ENCODE data around the gene ITGB8.

DNA sequence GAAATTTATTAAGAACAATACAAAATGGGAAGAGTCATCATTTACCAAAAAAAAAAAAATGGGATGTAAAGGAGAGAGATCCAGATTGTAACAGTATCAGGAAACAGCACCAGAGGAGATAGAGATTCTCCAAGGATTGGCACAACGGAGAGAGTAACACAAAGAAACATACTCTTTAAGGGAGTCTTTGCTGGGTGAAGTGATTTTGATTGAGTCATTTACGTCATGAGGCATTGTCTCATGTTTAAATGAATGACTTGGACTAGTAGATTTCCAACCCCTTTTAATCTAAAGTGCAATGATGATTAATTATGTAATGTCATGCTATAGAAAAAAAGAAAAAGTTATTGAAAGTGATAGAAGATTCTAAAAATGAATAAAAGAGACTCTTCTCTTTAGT lies 68.8 kb downstream of the ITGB8 start:
- TF ChIP-seq, protein P1, sequence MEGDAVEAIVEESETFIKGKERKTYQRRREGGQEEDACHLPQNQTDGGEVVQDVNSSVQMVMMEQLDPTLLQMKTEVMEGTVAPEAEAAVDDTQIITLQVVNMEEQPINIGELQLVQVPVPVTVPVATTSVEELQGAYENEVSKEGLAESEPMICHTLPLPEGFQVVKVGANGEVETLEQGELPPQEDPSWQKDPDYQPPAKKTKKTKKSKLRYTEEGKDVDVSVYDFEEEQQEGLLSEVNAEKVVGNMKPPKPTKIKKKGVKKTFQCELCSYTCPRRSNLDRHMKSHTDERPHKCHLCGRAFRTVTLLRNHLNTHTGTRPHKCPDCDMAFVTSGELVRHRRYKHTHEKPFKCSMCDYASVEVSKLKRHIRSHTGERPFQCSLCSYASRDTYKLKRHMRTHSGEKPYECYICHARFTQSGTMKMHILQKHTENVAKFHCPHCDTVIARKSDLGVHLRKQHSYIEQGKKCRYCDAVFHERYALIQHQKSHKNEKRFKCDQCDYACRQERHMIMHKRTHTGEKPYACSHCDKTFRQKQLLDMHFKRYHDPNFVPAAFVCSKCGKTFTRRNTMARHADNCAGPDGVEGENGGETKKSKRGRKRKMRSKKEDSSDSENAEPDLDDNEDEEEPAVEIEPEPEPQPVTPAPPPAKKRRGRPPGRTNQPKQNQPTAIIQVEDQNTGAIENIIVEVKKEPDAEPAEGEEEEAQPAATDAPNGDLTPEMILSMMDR (IDR thresholded peaks at IDR 0.05), result no peak
- TF ChIP-seq POLR2A (IDR thresholded peaks at IDR 0.05) (no peak), POLR2AphosphoS5 (IDR thresholded peaks at IDR 0.05; ENCODE audit: insufficient read depth in 1 of 2, low read depth in 1 of 2) (no peak)

Data from vagina (tissue), 2 donors.